GM21381 (cell line): ENCODE data around the gene BRSK1.
"Not testable (repeated sequence)": the region's sequence is repeated elsewhere in the genome, so short reads cannot be mapped to it uniquely, and the experiment has no call there.

ENCODE experiments used
- ATAC-seq: cut with Tn5 transposase; IDR thresholded peaks from one replicate; pipeline ENCODE4 v1.9.1; 2021; ENCODE audit warnings: mild to moderate bottlenecking, moderate library complexity; ENCODE audit not compliant: unreplicated experiment

The BRSK1 gene

DNA sequence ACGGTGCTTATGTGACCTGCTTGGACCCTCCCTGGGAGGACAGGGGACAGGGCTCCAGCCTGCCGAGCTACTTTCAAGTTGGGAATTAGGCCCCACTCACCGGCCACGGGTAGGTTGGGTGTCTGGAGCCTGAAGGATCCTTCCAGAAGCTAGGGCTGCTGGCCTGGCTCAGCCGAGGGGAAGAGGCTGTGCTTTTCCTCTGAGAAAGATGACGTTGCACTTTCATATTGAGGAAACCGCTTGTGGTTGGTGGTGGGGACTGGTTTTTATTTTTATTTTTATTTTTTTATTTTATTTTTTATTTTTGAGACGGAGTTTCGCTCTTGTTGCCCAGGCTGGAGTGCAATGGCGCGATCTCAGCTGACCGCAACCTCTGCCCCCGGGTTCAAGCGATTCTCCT lies 41.4 kb downstream of the BRSK1 start, which contains the start of gene TMEM150B:
Gene TMEM150B, minus strand, starts transcription at position 170 of the 400 bp plus-strand sequence. CDS start 4,305 bp downstream, outside the sequence.
- ATAC-seq = no peak

DNA sequence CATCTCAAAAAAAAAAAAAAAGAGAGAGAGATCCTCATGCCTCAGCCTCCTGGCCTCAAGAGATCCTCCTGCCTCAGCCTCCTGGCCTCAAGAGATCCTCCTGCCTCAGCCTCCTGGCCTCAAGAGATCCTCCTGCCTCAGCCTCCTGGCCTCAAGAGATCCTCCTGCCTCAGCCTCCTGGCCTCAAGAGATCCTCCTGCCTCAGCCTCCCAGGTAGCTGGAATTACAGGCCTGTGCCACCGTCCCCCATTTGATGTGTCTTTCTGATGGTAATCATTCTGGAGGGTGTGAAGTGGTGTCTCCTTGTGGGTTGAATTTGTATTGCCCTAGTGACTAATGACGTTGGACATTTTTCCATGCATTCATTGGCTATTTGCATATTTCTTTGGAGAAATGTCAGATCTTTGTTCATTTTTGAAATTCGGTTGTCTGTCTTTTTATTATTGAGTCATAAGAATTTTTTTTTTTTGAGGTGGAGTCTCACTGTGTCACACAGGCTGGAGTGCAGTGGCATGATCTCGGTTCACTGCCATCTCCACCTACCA lies 45.0 kb downstream of the BRSK1 start:
- not testable (repeated sequence) for ATAC-seq

DNA sequence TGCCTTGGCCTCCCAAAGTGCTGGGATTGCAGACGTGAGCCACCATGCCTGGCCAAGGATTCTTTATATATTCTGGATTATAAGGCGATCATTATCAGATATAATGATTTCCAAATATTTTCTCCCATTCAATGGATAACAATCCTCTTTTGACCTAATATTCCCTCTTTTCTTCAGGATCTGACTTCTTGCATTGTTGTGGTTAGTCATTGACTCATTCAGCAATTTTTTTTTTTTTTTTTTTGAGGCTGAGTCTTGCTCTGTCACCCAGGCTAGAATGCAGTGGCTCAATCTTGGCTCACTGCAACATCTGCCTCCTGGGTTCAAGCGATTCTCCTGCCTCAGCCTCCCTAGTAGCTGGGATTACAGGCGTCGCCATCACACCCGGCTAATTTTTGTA lies 46.0 kb downstream of the BRSK1 start:
- ATAC-seq = not testable (repeated sequence)

DNA sequence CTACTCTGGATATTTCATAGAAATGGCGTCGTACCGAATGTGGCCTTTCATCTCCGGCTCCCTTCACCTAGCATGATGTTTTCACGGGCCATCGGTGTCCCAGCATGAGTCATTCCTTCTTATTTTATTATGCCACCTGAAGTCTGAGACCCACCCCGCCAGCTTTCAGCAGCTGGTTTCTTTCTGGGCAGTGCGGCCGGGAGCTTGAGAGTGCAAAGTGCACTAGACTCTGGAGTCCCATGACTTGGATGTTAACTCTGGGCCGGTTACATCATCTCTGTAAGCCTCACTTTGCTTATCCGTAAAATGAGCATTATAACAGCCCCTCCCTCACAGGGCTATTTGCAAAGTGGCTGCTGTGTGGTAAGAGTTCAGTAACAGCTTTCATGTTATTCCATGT lies 50.1 kb downstream of the BRSK1 start:
- ATAC-seq = no peak

DNA sequence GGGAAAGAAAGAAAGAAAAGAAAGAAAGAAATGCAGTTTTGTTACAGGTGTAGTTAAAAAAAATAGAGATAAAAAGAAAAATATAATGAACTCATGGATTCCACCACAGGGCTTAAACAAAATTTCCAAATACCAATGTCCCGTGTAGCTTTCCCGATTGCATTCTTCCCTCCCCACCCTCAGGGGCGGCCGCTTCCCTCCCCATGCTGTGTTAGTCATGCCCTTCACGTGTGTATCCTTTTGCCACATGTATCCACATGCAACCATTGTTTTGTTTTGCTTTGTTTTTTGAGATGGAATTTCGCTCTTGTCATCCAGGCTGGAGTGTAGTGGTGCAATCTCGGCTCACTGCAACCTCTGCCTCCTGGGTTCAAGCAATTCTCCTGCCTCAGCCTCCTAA lies 52.3 kb downstream of the BRSK1 start:
- ATAC-seq = no peak

DNA sequence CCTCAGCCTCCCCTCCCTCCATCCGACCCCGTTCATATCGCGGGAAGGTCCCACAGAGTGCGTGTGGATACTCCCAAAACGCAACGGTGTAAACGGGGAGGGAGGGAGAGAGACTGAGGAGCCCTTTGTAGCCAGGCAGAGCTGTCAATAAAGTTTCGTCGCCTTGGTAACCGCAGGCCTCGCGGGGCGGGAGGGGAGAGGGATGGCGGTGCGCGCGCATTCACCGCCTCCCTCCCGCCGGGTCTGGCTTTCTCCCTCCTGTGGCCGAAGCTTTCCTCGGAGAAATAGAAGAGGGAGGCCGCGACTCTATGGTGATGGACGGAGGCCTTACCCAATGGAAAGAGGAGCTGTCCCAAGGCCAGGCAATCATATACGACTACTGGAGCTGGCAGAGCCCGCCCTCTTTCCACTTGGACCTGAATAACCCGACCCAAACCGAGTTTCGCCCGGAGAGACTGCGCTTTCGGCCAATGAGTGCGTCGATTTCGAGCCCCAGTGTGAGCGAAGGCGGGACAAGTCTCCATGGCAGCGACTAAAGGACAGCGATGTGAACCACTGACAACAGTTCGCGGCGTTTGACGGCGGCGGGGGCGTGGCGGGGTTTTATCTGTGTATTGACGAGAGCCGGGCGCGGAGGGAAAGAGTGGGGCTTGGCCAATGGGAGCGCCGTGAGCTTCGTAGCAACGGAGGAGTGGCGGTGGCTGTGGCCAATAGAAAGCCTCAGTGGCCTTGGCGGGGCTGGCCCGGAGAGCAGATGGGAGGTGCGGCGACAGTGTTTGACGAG lies 55.5 kb downstream of the BRSK1 start, which contains the start of gene KMT5C:
Gene KMT5C, plus strand, starts transcription at position 772 of the 784 bp plus-strand sequence. CDS start 2,061 bp downstream, outside the sequence.
- peak; percentile 80 for ATAC-seq

DNA sequence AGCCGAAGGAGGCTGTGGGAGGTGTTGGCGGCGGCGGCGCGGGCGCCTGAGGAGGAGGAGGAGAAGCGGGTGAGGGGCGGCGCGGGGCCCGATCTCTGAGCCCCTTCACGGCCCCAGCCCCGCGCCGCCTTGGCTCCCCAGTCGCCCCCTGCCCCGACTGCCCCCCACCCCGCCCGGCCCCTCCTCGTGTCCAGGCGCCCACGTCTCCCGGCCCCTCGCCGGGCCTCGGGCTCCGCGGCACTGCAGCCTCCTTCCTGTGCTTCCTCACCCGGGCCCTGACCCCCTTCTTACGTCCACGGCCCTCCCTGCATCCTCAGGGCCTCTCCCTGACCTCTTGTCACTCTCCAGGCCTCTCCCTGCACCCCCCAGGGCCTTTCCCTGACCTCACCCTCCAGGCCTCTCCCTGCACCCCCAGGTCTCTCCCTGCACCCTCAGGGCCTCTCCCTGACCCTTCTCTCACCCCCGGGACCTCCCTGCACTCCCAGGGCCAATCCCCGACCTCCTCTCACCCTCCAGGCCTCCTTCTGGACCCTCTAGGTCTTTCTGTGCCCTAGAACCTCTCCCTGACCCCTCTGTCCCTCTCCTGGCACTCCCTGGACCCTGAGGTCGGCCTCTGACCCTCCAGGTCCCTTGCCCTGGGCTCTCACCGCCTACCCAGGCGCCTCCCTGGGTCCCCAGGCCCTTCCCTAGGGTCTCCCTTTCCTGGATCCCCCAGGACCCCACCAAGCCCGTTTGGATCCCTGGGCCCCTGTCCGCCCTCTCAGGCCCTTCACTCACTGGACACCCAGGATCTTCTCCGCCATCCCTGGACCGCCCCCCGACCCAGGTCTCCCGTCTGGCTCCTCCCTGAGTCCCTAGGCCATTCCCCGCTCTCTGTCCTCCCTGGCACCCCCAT lies 56.3 kb downstream of the BRSK1 start:
- no peak for ATAC-seq

DNA sequence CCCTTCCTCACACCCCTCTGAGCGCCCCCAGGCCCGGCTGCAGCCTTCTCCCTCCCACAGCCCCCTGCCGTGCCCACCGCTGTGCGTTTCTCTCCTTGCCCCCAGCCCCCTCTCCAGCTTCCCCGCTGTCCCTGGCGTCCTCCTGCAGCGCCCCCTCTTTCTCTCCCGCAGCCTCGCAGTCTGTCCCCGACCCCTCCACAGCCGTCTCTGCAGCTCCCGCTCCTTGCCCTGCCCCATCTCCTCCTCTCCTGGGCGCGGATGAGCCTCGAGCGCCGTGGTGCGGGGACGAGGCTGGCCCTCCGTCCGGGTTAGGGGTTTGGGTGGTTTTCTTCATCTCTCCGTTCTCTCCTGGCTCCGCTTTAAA lies 57.0 kb downstream of the BRSK1 start:
- no peak for ATAC-seq

DNA sequence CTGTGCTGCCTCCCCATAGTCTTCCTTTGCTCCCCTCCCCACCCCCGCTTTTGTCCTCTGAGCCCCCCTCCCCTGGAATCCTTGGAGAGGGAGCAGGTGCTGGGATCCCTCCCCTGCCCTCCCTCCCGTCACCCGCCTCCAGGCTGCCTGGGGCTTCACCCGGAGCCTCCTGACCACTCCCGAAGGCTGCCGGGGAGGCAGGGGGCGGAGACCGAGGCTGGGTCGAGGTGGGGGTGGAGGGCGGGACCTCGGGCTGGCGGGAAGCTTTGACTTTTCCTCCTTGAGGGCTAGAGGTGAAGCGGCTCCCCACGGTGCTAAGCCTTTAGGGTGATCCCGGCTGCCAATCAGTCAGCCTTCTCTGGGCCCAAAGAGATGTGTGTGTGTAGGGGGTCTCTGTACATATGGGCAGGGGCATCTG lies 57.4 kb downstream of the BRSK1 start:
- no peak for ATAC-seq

DNA sequence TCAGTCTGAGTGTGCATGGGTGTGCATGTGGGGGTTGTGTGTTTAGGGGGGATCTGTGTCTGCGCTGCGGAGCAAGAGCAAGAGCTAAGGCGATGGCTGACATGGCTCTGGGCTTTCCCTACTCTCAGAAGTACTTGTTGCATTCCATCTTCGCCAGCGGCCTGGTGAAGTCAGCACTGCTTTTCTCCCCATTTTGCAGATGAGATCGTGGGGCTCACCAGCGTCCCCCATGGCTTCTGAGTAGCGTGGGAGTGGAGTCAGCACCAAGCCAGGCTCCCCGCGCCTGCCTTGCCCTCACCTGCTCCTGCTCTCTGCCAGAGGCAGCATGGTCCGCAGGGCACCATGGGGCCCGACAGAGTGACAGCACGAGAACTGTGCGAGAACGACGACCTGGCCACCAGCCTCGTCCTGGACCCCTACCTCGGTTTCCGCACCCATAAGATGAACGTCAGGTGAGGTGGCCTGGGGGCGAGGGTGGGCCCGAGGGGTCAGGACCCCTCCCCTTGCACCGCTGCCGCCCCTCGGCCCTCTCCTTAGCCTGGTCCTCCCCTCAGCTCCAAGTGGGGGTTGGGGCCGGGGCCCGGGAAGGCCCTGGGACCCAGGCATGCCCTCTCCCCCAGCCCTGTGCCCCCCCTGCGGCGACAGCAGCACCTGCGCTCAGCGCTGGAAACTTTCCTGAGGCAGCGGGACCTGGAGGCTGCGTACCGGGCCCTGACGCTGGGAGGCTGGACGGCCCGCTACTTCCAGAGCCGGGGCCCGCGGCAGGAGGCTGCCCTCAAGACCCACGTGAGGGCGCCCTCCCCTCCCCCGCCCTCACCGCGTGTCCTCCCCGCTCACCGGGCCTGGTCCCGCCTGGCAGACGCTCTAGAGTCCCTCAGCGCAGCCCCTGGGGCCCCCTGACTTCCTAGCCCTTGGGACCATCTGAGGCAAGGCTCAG lies 58.1 kb downstream of the BRSK1 start:
- ATAC-seq = no peak

DNA sequence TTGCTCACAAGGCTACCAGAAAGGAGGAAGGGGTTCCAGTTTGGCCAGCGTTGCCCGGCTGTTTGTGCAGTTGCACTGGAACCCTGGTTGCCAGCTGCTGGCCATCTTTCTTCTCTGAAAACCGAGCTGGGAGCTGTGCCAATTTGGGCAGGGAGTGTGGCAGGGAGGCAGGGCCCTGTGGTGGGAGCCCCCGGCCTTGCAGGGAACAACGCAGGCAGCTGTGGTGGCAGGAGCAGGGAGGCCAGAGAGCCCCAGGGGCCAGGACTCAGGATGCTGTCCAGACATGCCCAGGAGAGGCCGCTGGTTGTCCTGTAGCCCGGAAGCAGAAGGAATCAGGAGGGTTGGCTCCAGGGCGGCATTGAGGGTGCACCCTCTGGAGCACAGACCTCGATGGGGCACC lies 60.6 kb downstream of the BRSK1 start:
- no peak for ATAC-seq

DNA sequence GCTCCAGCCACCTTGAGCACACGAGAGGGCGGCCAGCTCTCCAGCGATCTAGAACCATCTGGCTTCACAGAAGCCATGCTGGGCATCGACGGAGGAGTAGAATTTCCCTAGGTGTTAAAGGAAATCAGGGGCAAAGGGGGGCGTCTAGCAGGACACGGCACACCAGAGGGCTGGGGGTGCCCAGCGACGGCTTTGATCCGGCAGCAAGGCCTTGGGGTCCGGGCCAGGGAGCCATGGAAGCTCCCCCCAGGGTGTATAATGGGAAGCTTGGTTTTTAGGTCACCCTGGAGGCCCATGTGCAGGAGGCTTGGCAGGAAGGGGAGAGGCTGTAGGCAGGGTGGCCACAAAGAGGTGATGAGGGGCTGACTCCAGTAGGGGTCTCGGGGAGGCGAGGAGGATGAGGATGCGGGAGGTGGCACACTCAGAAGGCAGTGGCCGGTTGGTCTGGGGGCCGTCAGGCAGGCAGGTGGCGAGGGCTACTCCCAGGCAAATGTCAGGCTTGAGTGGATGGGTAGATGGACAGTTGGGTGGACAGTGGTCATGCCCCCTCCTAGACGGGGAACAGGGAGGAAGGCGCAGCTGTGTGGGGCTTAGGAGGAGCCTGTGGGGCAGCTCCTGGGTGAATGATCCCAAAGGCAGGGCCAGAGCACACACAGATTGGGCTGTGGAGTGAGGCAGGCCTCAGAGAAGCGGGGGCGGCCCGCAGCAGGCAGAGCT lies 61.5 kb downstream of the BRSK1 start:
- no peak for ATAC-seq

DNA sequence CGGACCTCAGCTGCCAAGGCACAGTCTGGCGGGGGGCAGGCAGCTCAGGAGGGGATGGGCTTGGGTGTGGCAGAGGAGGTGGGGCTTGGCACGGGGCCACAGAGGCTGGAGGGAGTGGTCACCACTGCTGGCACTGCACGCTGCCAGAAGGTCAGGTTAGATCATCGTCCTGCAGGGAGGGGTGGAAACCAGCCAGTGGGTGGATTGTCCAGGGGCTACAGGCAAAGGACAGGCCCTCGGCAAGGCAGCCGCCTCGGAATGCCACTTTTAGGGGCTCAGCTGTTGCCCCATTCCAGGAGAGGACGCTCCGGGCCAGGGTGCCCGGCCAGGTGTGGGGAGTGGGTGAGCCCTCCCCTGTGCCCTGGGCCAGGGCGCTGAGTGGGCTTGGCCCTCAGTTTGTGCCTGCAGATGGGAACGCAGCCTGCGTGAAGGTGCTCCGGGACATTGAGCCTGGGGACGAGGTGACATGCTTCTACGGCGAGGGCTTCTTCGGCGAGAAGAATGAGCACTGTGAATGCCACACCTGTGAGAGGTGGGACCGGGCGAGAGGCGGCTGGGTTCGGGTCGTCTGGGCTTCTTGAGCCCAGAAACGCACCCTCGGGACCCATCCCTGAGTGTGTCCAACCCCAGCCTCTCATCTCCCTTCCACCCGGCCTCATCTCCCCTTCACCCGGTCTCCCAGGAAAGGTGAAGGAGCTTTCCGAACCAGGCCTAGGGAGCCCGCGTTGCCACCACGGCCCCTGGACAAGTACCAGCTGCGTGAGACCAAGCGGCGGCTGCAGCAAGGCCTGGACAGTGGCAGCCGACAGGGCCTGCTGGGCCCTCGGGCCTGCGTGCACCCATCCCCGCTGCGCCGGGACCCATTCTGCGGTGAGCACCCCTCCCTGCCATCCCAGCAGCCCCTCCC lies 62.3 kb downstream of the BRSK1 start:
- ATAC-seq = no peak

DNA sequence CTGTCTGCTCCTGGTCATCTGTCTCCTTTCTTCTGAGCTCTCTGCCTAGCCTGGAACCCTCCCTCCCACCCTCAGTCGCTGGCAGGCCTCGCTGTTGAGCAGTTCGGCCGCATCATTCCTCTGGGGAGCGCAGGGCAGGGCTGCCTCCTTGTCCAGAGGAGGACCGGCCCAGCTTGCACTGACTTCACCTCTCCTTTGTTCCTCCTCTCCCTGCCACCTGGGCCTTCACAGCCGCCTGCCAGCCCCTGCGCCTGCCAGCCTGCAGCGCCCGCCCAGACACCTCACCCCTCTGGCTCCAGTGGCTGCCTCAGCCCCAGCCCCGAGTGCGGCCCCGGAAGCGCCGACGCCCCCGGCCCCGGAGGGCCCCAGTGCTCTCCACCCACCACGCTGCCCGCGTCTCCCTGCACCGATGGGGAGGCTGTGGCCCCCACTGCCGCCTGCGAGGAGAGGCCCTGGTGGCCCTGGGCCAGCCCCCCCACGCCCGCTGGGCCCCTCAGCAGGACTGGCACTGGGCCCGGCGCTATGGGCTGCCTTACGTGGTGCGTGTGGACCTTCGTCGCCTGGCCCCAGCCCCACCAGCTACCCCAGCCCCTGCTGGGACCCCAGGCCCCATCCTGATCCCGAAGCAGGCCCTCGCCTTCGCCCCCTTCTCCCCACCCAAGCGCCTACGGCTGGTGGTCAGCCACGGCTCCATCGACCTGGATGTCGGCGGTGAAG lies 63.1 kb downstream of the BRSK1 start:
- ATAC-seq = no peak

DNA sequence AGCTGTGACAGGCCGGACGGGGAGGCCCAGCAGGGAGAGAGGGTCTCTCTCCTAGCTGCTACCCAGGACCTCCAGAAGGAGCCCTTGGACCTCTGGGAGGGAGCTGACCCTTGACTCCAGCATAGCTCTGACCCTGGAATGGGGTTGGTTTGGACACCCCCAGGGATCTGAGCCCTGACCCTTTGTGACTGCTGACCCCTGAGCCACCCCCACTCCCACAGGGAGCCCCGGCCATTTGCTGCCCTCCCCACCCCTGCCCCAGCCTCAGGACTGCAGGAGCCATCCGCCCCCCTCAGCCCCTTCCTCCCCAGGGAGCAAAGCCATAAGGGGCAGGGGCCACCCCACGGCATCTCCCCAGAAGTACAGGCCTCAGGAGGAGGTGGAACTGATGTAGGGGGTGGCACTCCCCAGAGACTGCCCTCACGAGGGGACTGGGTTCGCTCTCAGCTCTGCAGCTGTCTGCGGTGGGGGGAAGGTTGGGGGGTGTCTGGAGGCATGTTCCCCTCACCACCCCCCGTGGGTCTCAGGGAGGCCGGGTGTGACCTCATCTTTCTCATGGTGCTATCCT lies 63.7 kb downstream of the BRSK1 start:
- no peak for ATAC-seq

DNA sequence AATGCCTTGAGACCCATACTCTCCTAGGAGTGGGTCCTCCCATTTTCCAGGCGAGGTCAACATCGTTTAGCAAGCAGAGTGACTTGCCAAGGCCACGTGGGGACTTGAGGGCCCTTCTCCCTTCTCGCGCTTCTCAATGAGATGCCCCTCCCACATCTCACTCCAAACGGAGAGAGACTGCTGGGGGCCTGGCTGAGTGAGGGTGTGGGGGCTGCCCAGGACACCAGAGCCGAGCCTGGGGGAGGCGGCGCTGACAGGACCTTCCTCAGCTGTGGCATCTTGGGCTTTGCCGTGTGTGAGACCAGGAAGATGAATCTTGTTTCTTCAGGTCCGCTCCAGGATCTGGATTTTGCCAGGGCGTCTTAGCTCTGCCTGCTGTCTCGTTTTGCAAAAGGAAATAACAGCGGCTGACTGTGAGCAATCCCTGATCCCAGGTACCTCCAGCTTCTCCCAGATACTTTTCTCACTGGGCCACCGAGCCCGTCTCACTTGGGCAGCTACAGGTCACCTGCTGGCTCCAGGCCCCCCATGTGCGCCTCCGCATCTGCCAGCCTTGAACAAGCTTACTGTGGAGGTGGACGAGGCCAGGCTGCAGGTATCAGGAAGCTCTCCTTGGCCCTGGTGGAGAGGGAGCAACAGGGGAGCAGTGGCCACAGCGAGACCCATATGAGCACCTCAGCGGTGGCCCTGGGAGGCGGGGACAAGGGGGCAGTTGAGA lies 64.7 kb downstream of the BRSK1 start:
- ATAC-seq = no peak

DNA sequence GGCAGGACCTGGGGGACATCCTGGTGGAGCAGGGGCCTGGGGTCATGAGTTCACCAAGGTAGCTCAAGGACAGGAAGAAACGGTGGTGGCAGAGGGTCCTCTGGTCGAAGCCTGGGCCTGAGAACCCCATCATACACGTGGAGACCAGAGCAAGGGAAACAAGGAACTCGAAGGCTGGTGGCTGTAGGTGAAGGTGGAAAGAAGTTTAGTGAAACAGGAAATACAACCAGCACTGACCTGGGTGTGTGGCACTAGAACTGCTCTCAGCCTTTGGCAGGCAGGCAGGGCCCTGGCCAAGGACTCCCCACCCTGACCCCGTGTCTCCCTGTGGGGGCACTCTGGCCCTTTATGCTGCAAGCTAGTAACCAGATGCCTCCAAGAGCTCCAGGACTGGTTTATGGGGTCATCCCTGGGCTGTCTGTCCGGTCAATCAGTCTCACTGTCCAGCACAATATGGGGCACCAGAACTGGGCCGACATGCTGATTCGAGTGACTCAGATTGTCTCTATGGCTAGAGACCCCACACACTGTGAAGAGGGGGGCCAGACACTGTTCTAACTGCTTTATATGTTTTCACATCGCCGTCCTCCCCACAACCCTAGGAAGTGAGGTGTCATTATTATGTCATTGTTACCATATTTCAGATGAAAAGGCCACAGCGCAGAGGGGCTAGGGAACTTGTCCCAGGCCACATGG lies 67.0 kb downstream of the BRSK1 start:
- ATAC-seq = no peak
